Glutamatergic neuron (in vitro differentiated cells): ENCODE data around the gene SPAG7. TPM values are rescaled to one million over a fixed set of nuclear protein-coding genes. Genes with fewer than 3 reads are reported as not detected.
A peak's percentile ranks its signal among the peaks of the same experiment; 100 is the strongest.

Experiments used
- DNase-seq: peaks from one replicate; pipeline ENCODE4 v3.0.0; 2022
- H3K27ac Mint-ChIP-seq: one replicate; pipeline ENCODE4 v1.8.0; 2020; ENCODE audit warnings: mild to moderate bottlenecking, mixed read lengths, inconsistent platforms; ENCODE audit not compliant: unreplicated experiment
- H3K27me3 Mint-ChIP-seq: one replicate; pipeline ENCODE4 v1.8.0; 2020; ENCODE audit warnings: mild to moderate bottlenecking, moderate library complexity, mixed read lengths, inconsistent platforms; ENCODE audit not compliant: unreplicated experiment
- H3K36me3 Mint-ChIP-seq: one replicate; pipeline ENCODE4 v1.8.0; 2020; ENCODE audit warnings: mild to moderate bottlenecking, mixed read lengths, inconsistent platforms; ENCODE audit not compliant: unreplicated experiment
- H3K4me1 Mint-ChIP-seq: one replicate; pipeline ENCODE4 v1.8.0; 2020; ENCODE audit warnings: mild to moderate bottlenecking, low read depth, mixed read lengths, inconsistent platforms; ENCODE audit not compliant: unreplicated experiment
- H3K4me3 Mint-ChIP-seq: one replicate; pipeline ENCODE4 v1.8.0; 2020; ENCODE audit warnings: mild to moderate bottlenecking, mixed read lengths, inconsistent platforms; ENCODE audit not compliant: unreplicated experiment
- H3K9me3 Mint-ChIP-seq: one replicate; pipeline ENCODE4 v1.8.0; 2020; ENCODE audit warnings: mild to moderate bottlenecking, moderate library complexity, mixed read lengths, inconsistent platforms; ENCODE audit not compliant: unreplicated experiment
- CTCF ChIP-seq: fragments of 200-600 bp; sonication (generic); IDR thresholded peaks from one replicate; pipeline ENCODE4 v1.5.0; 2021; ENCODE audit not compliant: partially characterized antibody, unreplicated experiment
- total RNA-seq: library from RNA; stranded (reverse); fragmentation: NEBNext Ultra II Directional; extraction: Animal tissue kit (Norgen Biotek cat#: 25700); gene quantifications from one replicate; pipeline ENCODE4 v1.2.1, GENCODE V29; 2021; ENCODE audit not compliant: unreplicated experiment

The SPAG7 gene
- total RNA-seq, 1 donor from 2014 or later, result 69.6 TPM

- Mint-ChIP-seq H3K27me3 (peaks cover 5% of the 10 kb centered on the region), H3K4me3 (peak within 1 kb of the TSS; percentile 86), H3K27ac (peak within 1 kb of the TSS; percentile 92), H3K9me3 (peaks cover 8% of the 10 kb centered on the region), H3K36me3 (peaks cover 4% of the 10 kb centered on the region), H3K4me1 (peaks cover 16% of the 10 kb centered on the region)
- peak; percentile 86 for TF ChIP-seq CTCF
- DNase-seq, result peak; percentile 97
These were observed 19.5 kb upstream of the SPAG7 start, which contains the start of gene CAMTA2 for GRCh38 chr17:4986951-4987766. TSS of gene CAMTA2 (minus strand) at chr17:4987675. CDS start at chr17:4986222, 1,453 bp downstream.

- Mint-ChIP-seq H3K4me3 (peak overlapping the region; percentile 86), H3K36me3 (peaks cover 6% of the 10 kb centered on the region), H3K27me3 (peaks cover 8% of the 10 kb centered on the region), H3K9me3 (peaks cover 8% of the 10 kb centered on the region), H3K27ac (peak overlapping the region; percentile 92), H3K4me1 (peaks cover 16% of the 10 kb centered on the region)
- DNase-seq, result no peak
- TF ChIP-seq CTCF, result no peak
These were observed 18.8 kb upstream of the SPAG7 start for GRCh38 chr17:4986403-4986802.

- Mint-ChIP-seq H3K4me1 (peaks cover 9% of the 10 kb centered on the region), H3K36me3 (peaks cover 6% of the 10 kb centered on the region), H3K4me3 (no peak overlapping the region), H3K9me3 (peaks cover 8% of the 10 kb centered on the region), H3K27me3 (peaks cover 13% of the 10 kb centered on the region), H3K27ac (no peak overlapping the region)
- TF ChIP-seq CTCF, result no peak
- no peak for DNase-seq
These were observed 14.7 kb upstream of the SPAG7 start for GRCh38 chr17:4982305-4982704.

GRCh38 chr17:4980644-4981216 lies 13.1 kb upstream of the SPAG7 start:
- H3K4me3 Mint-ChIP-seq, result peak overlapping the region; percentile 56
- H3K27me3 Mint-ChIP-seq, result peaks cover 16% of the 10 kb centered on the region
- H3K9me3 Mint-ChIP-seq, result peaks cover 3% of the 10 kb centered on the region
- TF ChIP-seq CTCF, result peak; percentile 87
- H3K36me3 Mint-ChIP-seq, result peaks cover 6% of the 10 kb centered on the region
- DNase-seq, result no peak
- H3K27ac Mint-ChIP-seq, result peak overlapping the region; percentile 85
- peaks cover 9% of the 10 kb centered on the region for H3K4me1 Mint-ChIP-seq

- DNase-seq, result no peak
- H3K9me3 Mint-ChIP-seq, result peaks cover 4% of the 10 kb centered on the region
- H3K27ac Mint-ChIP-seq, result no peak overlapping the region
- H3K4me1 Mint-ChIP-seq, result peaks cover 10% of the 10 kb centered on the region
- TF ChIP-seq CTCF, result no peak
- peaks cover 21% of the 10 kb centered on the region for H3K27me3 Mint-ChIP-seq
- H3K36me3 Mint-ChIP-seq, result peaks cover 11% of the 10 kb centered on the region
- no peak overlapping the region for H3K4me3 Mint-ChIP-seq
These were observed 11.1 kb upstream of the SPAG7 start for GRCh38 chr17:4978726-4979125.
